Measurements from ENCODE around the gene MAST3.

Gene MAST3

DNA sequence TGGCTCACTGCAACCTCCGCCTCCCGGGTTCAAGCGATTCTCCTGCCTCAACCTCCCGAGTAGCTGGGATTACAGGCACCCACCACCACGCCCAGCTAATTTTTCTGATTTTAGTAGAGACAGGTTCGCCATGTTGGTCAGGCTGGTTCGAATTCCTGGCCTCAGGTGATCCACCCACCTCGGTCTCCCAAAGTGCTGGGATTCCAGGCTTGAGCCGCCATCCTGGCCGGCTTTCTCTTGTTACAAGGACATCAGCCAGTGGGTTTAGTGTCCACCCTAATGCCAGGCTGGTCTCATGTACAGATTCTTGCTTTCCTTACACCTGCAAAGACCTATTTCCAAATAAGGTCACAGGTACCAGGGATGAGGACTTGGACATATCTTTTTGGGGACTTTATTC lies 62.2 kb downstream of the MAST3 start:
- no peak for TF ChIP-seq POLR2A (IDR thresholded peaks at IDR 0.05; ENCODE audit: low read depth, low read length)
- DNase-seq (ENCODE audit: insufficient read length, low spot score) (no peak), FAIRE-seq (no peak)

DNA sequence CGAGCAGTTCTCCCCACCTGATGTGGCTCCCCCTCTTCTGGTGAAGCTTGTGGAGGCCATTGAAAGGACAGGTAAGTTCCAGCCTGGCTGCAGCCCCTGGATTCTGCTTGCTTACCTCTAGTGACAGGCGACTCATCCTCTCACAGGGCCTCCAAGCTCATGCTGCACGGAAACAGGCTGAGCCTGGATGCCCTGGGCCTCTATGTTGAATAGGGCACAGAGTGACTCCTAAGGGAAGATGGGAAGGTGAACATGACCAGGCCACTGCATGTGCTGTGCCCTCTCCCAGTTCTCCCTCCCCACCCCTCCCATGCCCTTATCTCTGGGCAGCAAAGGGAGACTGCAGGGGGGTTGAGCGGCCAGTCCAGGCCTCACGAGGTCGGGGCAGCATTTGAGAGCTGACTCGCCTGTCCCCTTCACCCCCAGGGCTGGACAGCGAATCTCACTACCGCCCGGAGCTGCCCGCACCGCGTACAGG lies 63.0 kb downstream of the MAST3 start:
- no peak for DNase-seq (ENCODE audit: insufficient read length, low spot score)
- FAIRE-seq = no peak
- TF ChIP-seq POLR2A (IDR thresholded peaks at IDR 0.05; ENCODE audit: low read depth, low read length) = no peak

DNA sequence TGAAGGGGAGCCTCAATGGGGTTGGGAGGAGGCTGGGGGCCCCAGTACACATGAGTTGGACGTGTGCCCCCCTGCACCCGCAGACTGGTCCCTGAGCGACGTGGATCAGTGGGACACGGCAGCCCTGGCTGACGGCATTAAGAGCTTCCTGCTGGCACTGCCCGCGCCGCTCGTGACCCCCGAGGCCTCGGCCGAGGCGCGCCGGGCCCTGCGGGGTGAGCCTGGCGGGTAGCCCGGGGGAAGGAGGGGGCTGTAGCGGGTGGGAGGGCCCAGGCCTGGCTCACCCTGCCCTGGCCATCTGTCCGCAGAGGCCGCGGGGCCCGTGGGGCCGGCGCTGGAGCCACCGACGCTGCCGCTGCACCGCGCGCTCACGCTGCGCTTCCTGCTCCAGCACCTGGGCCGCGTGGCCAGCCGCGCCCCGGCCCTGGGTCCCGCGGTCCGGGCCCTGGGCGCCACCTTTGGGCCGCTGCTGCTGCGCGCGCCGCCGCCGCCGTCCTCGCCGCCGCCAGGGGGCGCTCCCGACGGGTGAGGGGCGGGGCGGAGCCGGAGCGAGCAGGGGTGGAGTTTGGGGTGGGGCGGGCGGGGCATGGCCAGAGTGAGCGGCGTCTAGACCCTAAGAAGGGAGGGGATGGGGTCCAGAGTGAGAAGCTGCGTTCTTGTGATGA lies 63.5 kb downstream of the MAST3 start:
- FAIRE-seq = no peak
- DNase-seq (ENCODE audit: insufficient read length, low spot score) = peak; percentile 78
- no peak for TF ChIP-seq POLR2A (IDR thresholded peaks at IDR 0.05; ENCODE audit: low read depth, low read length)

DNA sequence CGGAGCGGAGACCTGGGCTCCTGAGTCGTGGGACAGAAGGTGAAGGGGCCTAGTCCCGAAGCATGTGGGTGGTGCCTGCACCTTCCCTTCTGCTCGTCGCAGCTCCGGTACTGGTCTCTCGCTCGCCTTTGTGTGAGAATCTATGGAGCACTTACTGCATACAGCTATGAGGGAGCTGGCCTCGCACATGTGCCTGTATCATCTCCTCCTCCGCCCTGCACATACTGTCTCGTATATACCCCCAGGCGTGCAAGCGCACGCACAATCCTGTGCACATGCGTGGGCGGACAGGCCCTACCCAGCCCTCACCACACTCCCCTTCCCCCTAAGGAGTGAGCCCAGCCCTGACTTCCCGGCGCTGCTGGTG lies 64.0 kb downstream of the MAST3 start:
- DNase-seq (ENCODE audit: insufficient read length, low spot score) (no peak), FAIRE-seq (no peak)
- TF ChIP-seq POLR2A (IDR thresholded peaks at IDR 0.05; ENCODE audit: low read depth, low read length) = no peak

DNA sequence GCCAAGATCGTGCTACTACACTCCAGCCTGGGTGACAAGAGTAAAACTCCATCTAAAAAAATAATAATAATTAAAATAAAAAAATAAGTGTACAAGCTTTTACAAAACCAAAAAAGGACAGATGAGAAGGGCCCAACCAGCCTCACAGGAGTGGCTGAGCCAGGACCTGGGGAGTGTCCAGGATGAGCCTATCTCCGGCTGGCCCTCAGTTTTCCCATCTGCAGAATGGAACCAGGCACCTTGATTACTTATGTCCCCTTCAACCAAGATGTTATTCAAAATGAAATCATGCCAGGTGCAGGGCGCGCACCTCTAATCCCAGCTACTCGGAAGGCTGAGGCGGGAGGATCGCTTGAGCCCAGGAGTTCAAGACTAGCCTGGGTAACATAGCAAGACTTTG lies 66.5 kb downstream of the MAST3 start:
- no peak for DNase-seq (ENCODE audit: insufficient read length, low spot score)
- no peak for FAIRE-seq
- no peak for TF ChIP-seq POLR2A (IDR thresholded peaks at IDR 0.05; ENCODE audit: low read depth, low read length)

DNA sequence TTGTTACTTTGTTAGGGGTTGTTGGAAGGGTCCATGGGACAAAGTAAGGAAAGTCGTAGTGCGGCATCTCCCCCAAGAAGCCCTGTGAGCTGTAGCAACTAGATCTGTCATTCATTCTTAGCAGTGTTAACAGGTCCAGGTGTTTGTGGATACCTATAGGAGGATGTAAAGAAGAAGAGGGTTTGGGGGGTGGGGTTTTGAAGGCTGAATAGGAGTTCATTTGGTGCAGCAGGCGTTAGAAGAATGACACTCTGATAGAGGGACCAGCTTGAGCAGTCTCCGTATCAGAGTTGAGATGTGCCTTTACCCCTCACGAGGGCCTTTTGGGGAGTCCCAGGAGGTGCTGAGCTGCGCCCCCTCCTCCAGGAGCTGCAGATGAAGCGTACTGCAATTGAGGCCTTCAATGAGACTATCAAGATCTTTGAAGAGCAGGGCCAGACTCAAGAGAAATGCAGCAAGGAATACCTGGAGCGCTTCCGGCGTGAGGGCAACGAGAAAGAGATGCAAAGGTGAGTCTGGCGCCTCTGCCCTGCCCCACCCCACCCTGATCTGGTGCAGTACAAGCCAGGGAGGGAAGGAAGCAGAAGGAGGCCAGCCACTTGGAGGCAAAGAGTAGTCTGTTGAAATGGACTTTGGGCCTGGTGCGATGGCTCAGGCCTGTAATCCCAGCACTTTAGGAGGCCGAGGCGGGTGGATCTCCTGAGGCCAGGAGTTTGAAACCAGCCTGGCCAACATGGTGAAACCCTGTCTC lies 68.4 kb downstream of the MAST3 start:
- no peak for TF ChIP-seq POLR2A (IDR thresholded peaks at IDR 0.05; ENCODE audit: low read depth, low read length)
- DNase-seq (ENCODE audit: insufficient read length, low spot score) (no peak), FAIRE-seq (no peak)

DNA sequence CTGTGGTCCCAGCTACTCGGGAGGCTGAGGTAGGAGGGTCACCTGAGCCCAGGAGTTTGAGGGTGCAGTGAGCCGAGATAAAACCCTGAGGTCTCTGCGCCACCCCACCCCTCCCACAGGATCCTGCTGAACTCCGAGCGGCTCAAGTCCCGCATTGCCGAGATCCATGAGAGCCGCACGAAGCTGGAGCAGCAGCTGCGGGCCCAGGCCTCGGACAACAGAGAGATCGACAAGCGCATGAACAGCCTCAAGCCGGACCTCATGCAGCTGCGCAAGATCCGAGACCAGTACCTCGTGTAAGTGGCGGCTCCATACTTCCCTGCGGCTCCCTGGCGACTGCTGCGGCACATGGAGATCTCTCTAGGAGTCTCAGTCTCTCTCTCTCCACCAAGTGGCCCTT lies 69.4 kb downstream of the MAST3 start:
- TF ChIP-seq POLR2A (IDR thresholded peaks at IDR 0.05; ENCODE audit: low read depth, low read length) = no peak
- no peak for DNase-seq (ENCODE audit: insufficient read length, low spot score)
- FAIRE-seq = no peak

DNA sequence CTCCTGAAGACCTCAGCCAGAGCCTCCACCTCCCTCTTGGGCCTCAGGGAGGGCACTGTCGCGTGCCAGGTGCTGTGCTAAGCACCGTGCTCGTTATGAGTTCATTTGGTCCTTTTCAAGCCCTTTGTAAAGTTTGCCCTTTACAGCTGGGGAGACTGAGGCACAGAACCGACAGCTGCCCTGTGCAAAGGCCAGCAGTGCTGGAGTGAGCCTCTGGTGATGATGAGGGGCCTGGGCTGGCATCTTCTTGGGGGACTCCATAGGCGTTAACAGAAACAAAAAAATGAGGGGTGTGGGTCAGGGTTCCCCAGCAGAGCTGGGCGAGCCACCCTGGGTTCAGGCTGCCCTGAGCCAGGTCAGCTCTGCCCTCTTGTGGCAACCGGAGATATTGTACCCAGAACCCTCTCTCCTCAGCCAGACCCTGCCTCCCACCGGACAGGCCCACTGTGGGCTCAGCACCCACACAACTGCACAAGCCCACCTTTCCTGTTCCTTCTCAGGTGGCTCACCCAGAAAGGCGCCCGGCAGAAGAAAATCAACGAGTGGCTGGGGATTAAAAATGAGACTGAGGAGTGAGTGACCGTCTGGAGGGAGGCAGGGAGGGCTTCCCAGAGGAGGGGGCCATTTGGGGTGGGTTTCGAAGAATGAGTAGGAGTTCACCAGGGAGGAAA lies 70.5 kb downstream of the MAST3 start:
- FAIRE-seq (no peak), DNase-seq (ENCODE audit: insufficient read length, low spot score) (peak; percentile 91)
- TF ChIP-seq POLR2A (IDR thresholded peaks at IDR 0.05; ENCODE audit: low read depth, low read length) = no peak

DNA sequence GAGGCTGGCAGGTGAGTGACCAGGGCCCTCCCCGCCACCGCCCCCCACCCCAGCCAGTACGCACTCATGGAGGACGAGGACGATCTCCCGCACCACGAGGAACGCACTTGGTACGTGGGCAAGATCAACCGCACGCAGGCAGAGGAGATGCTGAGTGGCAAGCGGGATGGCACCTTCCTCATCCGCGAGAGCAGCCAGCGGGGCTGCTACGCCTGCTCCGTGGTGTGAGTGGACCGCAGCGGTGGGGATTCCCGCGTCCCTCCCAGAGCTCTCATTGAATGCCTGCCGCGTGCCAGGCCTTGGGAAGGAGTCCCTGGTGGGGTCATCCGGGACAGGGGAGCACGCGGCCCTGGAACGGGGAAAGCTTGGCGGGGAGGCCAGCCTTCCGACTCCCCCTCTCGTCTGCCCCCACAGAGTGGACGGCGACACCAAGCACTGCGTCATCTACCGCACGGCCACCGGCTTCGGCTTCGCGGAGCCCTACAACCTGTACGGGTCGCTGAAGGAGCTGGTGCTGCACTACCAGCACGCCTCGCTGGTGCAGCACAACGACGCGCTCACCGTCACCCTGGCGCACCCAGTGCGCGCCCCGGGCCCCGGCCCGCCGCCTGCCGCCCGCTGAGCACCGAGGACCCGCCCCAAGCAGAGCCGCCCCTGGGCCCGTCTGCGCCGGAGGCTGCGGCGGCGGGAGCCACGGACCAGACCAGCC lies 71.2 kb downstream of the MAST3 start:
- FAIRE-seq = no peak
- DNase-seq (ENCODE audit: insufficient read length, low spot score) = no peak
- no peak for TF ChIP-seq POLR2A (IDR thresholded peaks at IDR 0.05; ENCODE audit: low read depth, low read length)

DNA sequence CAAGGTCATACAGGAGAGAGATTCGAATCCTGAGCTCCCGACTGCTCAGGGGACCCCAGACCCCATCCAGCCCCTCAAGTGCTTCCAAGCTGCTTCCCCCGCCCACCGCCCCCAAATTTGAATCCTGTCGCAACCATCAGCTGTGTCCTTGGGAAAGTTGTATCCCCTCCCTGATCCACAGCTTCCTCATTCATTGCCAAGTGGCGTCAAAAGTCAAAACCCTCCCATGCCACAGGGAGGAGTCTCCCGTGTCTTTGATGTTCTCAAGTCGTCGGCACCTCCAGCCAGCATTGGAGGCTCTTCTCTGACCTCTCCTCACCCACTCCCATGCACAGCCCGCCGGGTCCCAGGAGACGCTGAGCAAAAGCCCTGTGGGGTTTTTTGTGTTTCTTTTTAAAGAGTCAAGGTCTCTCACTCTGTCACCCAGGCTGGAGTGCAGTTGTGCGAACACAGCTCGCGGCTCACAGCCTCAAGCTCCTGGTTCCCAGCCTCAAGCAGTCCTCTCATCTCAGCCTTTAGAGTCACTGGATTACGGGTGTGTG lies 73.2 kb downstream of the MAST3 start:
- FAIRE-seq (no peak), DNase-seq (ENCODE audit: insufficient read length, low spot score) (no peak)
- no peak for TF ChIP-seq POLR2A (IDR thresholded peaks at IDR 0.05; ENCODE audit: low read depth, low read length)

DNA sequence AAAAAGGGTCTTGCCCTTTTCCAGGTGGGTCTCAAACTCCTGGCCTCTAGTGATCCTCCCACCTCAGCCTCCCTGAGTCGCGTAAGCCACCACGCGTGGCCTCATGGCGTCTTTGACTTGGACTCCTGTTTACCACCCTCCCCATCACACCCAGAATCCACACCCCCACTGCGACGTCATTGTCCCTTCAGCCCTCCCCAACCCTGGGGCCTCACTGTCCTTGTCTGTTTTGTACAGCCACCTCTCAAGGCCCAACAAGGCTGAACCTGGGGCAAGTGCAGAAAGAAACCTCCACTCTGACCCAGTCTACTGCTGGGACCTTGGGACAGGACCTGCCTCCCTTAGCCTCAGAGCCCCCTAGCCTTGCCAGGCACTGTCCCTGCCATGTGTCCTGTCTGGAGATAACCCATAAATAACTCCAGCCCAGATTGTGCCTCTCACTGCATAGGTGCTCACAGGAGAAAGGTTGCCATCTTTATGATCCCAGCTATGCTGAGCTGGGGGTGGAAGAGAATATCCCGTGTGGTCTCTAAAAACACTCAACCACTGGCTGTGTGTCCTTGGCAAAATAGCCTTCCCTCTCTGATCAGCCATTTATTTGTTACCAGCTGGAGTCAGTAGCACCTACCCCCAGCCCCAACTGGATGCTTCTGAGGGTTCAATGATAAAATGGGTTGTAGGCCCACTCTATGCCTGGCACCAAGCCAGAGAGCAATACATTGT lies 74.2 kb downstream of the MAST3 start:
- FAIRE-seq (no peak), DNase-seq (ENCODE audit: insufficient read length, low spot score) (no peak)
- no peak for TF ChIP-seq POLR2A (IDR thresholded peaks at IDR 0.05; ENCODE audit: low read depth, low read length)

DNA sequence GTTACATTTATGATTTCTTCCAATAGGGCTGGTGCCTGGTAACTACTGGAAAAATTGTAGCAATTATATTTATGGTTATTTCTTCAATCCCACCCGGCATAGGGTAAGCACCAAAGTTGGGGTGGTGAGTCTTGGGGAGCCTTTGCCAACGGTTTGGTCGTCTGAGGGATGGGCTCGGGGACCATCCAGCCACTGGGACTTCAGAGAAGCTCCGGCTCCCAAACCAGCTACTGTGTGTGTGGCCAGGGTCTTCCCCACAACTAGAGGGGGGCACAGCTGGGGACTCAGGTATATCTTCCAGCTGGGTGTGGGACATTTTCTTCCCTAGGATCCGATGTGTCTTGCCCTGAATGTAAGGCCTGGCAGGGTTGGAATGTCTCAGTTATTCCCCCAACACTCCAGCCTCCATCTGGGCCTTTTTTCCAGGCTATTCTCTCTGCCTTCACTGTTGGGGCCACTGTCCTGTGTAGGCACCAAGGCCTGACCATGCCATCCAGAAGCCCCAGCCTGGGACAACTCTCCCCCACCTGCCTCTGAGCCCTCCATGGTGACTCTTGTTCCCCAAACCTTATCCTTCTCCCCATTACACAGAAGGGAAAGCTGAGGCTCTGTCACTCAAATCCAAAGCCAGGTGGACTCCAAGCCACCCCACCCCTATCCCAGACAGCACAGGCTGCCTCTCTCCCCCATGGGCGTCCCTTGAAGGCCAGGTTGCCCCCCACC lies 74.9 kb downstream of the MAST3 start:
- DNase-seq (ENCODE audit: insufficient read length, low spot score) = no peak
- TF ChIP-seq POLR2A (IDR thresholded peaks at IDR 0.05; ENCODE audit: low read depth, low read length) = no peak
- no peak for FAIRE-seq

Measured in H54 (cell line).